GM12874 (cell line): ENCODE data around the gene PTPN14.

Source experiments
- CTCF ChIP-seq: IDR thresholded peaks from 2 replicates; pipeline ENCODE4 v1.5.1; 2011; ENCODE audit warnings: low read depth, mild to moderate bottlenecking, control low read depth, low read length, moderate library complexity; ENCODE audit not compliant: insufficient read depth

The PTPN14 gene

GRCh38 chr1:214341932-214342331 lies 209.5 kb downstream of the PTPN14 start:
- TF ChIP-seq CTCF, result no peak

DNA sequence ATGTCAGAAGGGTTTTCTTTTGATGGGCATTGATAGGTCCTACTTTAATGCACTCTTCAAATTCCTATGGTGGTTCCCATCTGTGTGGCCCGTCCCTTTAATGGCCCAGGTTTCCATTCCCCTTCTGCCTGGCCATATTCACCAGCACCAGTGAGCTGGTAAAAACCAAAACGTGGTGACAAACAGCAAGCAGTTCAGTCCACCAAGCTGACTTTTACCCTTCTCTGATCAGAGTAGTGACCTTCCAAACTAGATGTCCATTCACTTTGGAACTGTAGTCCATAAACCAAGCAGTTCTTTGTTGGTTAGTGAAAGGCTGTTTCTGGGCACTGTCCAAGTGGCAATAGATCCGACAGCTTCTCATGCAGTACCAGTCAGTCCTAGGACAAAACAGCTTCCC lies 209.9 kb downstream of the PTPN14 start:
- no peak for TF ChIP-seq CTCF

- TF ChIP-seq CTCF, result no peak
Measured at GRCh38 chr1:214338212-214338611, 213.2 kb downstream of the PTPN14 start.

DNA sequence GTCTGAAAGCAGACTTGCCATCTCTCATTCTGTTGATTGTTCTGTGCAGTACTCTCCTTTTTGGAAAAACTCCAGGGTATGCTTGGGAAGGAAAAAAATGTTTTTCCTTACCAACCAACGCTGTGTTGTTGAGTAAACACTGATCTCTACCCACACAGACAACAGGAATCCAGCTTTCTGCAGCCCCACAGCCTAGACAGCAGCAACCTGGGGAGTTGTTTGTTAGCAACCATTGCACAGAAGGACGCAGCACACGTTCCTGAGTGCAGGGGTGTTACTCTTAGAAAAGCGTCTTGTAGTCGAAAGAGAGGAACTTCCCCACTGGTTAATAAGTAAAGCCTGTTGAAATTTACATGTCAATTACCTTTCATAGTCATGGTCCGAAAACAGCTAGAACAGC lies 213.9 kb downstream of the PTPN14 start:
- TF ChIP-seq CTCF, result no peak

DNA sequence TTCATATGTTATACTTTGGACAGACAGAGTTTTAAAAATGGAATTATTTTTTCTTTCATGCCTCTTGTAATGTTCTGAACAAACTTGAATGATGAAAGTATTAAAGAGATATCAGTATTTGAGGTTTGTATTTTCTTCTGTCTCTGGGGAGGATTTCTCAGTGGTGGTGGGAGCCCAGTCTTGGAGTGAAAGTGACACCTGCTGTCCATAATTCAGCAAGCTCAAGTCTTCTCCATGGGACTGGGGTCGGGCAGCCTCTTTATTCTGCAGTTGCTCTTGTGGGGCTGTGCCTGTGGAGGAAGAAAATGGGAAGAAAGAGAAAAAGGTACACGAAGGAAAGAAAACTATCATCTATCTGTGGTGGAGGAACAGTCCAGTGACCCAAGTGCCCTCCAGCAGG lies 214.4 kb downstream of the PTPN14 start:
- TF ChIP-seq CTCF, result no peak

DNA sequence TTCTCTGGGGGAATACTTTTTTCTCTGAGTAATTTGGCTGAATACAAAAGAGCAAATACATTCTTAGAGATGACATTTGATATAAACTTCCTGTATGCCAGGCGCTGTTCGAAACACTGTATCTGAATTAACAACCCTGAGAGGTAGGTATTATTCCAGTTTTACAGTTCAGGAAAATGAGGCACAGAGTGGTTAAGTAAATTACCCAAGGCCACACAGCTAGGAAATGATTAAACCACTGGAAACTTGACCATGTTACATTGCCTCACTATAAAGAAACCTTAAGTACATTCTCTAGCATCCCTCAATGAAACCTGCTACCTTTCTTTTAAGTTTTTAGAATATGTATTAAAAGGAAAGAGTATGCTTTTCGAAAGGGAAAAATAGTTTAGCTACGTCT lies 215.8 kb downstream of the PTPN14 start:
- no peak for TF ChIP-seq CTCF

DNA sequence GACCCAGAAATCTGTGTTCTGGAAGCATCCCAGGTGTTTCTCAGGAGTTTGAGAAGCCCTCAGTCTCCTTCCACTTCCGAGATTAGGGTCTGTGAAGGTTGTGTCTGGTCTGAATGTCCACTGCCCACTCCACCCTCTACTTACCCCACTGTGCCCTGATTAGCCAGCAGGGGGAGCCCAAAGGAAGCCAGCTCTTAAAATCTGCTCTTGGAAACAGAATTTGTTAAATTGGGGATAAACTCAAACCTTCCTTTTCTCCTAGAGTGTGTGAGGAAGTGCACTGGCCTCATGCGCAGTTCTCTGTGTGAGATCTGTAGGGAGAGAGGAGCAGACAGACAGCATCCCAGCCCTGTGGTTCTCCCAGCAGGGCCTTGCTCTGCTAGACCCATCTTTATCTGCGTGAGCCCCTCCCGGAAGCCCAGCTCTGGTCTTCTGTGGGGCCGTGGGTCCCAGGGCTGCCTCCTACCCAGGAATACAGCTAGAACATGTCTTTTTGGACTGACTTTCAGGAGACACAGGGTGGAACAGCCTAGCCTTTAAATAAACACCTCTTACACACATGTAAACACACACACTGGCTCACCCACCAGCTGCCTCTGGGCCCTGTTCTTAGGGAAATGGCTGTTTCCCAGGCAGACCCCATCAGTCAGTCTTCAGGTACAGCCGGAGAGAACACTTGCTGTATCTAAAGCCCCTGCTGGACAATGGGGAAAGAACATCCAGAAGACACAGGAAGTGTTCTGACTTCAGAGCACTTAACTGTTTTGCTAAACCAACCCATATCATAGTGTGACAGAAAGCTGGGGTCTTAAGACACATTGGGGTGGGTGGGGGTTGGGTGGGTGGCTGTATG lies 218.2 kb downstream of the PTPN14 start:
- TF ChIP-seq CTCF, result peak; percentile 84
